DLD1 (cell line): ENCODE results near the gene PLA2G6.
"Not testable (repeated sequence)": the region's sequence is repeated elsewhere in the genome, so short reads cannot be mapped to it uniquely, and the experiment has no call there.

ENCODE experiments used
- in situ Hi-C: cut with HindIII; loops from 2 replicates; pipeline ENCODE4 v1.10.0; 2017; ENCODE audit warnings: low sequenced_read_pairs

Gene PLA2G6

DNA sequence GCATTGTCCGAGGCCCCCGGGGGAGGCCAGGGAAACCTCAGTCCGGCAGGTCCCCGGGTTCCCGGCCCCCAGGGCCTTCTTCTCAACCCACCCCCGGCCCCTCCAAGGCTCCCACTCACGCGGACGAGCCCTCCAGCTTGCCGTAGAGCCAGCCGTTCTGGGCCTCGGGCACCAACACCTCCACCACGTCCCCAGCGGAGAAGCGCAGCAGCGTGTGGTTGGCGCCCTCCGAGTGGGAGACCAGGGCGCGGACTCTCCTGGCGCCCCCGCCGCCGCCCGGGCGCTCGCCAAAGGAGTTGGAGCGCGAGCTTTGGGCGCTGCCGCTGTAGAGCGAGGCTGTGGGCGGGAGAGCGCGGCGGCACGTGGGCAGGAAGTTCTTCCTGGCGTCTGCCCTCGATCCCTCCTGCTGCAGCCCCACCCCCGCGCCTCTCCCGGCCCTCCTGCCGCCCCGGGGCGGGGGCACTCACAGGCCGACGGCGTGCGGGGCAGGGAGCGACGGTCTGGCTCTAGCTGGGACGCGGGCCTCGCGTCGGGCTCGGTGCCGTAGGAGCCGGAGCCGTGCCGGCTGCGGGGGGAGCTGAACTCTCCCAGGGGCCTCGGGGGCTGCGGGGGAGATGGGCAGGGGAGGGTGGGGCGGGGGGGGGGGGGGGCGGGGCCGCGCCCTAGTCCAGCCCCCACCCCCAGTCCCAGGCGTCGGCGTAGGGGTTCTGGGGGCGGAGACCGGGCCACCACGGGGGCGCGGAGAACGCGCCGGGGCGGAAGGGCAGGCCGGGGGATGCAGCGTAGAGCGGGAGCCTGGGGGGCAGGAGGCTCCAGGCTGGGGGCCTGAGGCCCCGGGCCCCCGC is 92.8 kb downstream of the PLA2G6 start:
- in situ Hi-C loops, result no loop called here

GRCh38 chr22:38087855-38088254 is 93.8 kb downstream of the PLA2G6 start:
- in situ Hi-C loops, result no loop called here

GRCh38 chr22:38086942-38087341 is 94.7 kb downstream of the PLA2G6 start:
- in situ Hi-C loops, result no loop called here

- in situ Hi-C loops, result no loop called here
Measured at GRCh38 chr22:38086001-38086845, 95.4 kb downstream of the PLA2G6 start.

DNA sequence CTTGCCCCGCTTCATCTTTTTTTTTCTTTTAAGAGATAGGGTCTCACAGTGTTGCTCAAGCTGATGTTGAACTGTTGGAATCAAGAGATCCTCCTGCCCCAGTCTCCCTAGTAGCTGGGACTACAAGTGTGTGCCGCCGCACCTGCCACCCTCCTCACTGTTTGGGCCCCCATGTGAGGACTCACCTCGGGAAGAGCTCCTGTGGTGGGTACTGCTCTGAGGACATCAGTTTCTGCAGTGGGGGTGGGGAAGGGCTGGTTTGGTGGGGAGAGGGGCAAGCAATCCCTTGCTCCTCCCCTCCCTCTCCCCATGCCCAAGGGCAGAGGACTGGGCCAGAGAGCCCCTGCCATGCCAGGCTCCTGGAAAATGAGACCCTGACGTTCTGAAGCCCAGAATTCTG is 96.1 kb downstream of the PLA2G6 start:
- in situ Hi-C loops, result no loop called here

- in situ Hi-C loops, result no loop called here
Measured at GRCh38 chr22:38085056-38085455, 96.6 kb downstream of the PLA2G6 start.

- in situ Hi-C loops, result no loop called here
Measured at GRCh38 chr22:38083931-38084631, 97.5 kb downstream of the PLA2G6 start, which contains the start of gene SLC16A8. SLC16A8 (minus strand) TSS chr22:38084184; CDS start chr22:38082873, 1,311 bp downstream.

GRCh38 chr22:38082986-38083710 is 98.5 kb downstream of the PLA2G6 start:
- in situ Hi-C loops, result no loop called here

- in situ Hi-C loops, result no loop called here
Measured at GRCh38 chr22:38081941-38082828, 99.4 kb downstream of the PLA2G6 start.

GRCh38 chr22:38081636-38081940 is 100.0 kb downstream of the PLA2G6 start:
- in situ Hi-C loops, result no loop called here

- in situ Hi-C loops, result no loop called here
Measured at GRCh38 chr22:38080850-38081635, 100.6 kb downstream of the PLA2G6 start.

GRCh38 chr22:38080474-38080849 is 101.2 kb downstream of the PLA2G6 start:
- in situ Hi-C loops, result no loop called here

DNA sequence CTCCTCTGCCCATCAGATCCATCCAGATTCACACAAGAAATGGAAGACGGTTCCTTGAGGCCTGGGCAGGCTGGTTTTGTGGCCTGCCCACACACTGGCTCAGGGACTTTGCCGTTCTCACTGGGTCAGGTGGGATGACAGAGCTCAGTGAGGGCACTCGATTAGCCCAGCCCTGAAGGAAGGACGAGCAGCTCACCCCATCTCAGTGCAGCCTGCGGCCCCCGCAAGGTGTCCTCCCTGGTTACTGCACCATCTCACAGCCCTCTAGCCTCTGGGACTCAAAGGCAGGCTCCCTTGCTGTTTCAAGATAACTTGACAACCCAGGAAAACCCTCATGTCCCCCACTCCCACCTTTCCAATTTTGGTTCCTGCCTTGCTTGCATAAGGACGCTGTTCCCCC is 101.8 kb downstream of the PLA2G6 start:
- in situ Hi-C loops, result no loop called here

DNA sequence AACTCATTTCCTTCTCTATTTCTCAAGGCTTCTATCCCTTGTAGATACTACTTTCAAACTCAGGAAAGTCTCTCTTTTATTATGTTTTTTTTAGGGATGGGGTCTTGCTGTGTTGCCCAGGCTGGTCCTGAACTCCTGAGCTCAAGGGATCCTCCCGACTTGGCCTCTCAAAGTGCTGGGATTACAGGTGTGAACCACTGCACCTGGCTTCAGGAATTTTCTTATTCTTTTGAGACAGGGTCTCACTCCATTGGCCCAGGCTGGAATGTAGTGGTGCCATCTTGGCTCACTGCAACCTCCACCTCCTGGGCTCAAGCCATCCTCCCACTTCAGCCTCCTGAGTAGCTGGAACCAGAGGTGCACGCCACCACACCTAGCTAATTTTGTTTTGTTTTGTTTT is 102.4 kb downstream of the PLA2G6 start:
- in situ Hi-C loops, result not testable (repeated sequence)

GRCh38 chr22:38078046-38078840 is 103.4 kb downstream of the PLA2G6 start:
- in situ Hi-C loops, result no loop called here

DNA sequence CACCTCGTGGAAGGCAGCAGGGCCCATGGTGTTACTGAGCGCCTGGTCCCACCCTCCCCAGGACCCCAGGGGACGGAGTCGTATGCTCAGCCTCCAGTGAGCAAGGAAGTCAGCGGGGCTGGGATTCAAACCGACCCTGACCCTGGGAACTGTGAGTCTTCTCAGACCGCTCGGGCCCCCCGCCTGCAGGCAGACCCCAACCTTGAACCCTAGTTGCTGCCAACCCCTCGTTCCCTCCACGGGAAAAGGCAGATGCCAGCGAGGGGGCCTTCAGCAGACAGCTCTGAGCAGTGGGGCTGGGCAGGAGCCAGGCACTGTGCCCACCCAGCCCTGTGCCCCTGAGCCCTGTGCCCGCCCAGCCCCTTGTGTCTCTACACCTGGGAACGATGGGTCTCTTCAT is 104.0 kb downstream of the PLA2G6 start:
- in situ Hi-C loops, result no loop called here

DNA sequence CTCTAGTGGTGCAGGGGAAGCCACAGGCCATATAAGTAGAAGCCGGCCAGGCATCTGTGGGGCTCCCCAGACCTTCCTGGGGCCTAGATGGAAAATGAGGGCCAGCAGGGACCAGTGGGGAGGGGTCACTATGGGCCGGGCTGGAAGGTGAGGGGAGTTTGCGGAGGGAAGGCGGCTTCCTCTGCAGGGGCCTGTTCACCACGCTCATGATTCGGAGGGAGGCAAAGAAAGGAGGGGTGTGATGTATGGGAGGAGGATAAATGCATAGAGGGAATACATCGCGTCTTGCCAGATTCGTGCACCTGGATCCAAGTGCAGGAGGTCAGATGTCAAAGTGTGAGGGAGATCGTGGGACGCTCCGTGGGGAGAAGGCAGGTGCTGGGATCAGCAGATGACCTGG is 104.5 kb downstream of the PLA2G6 start:
- in situ Hi-C loops, result no loop called here

- in situ Hi-C loops, result no loop called here
Measured at GRCh38 chr22:38075961-38076360, 105.7 kb downstream of the PLA2G6 start.
